WTC11 (cell line): ENCODE measurements around the gene ADARB2. TPM values are rescaled to one million over a fixed set of nuclear protein-coding genes. Genes with fewer than 3 reads are reported as not detected.

ENCODE experiments used
- ATAC-seq: fragments of 200-7000 bp; cut with Tn5 transposase; 2 replicates; pipeline ENCODE4 v1.10.0; 2021; ENCODE audit warnings: mild to moderate bottlenecking, moderate library complexity
- CTCF ChIA-PET: fragments of 300-600 bp; sonication (Branson Sonifier 250); formaldehyde crosslinking; loops from one replicate; lab custom pipeline; 2021; ENCODE audit warnings: antibody characterized with exemption; lab: Charles Lee
- POLR2A ChIA-PET: fragments of 350-600 bp; sonication (Branson Sonifier 250); formaldehyde crosslinking; loops from one replicate; lab custom pipeline; 2021; ENCODE audit warnings: antibody characterized with exemption; lab: Charles Lee
- DNase-seq: peaks from one replicate; pipeline ENCODE4 v3.0.0; 2021; ENCODE audit warnings: low spot score
- H3K27ac Mint-ChIP-seq: 2 replicates; pipeline ENCODE4 v1.8.0; 2021; ENCODE audit warnings: mixed read lengths
- H3K27me3 Mint-ChIP-seq: 2 replicates; pipeline ENCODE4 v1.8.0; 2021; ENCODE audit warnings: low read depth, mild to moderate bottlenecking, moderate library complexity, mixed read lengths
- H3K36me3 Mint-ChIP-seq: 2 replicates; pipeline ENCODE4 v1.8.0; 2021; ENCODE audit warnings: mixed read lengths
- H3K4me1 Mint-ChIP-seq: 2 replicates; pipeline ENCODE4 v1.8.0; 2022; ENCODE audit warnings: mixed read lengths
- H3K4me3 Mint-ChIP-seq: 2 replicates; pipeline ENCODE4 v1.8.0; 2021; ENCODE audit warnings: mild to moderate bottlenecking, moderate library complexity, mixed read lengths
- H3K9me3 Mint-ChIP-seq: 2 replicates; pipeline ENCODE4 v1.8.0; 2021; ENCODE audit warnings: mixed read lengths
- AR ChIP-seq: fragments of 250-450 bp; sonication (Bioruptor Pico); IDR thresholded peaks from 2 replicates; pipeline ENCODE4 v1.9.0; 2021; ENCODE audit warnings: mild to moderate bottlenecking
- CBFB ChIP-seq: sonication (generic); formaldehyde crosslinking; IDR thresholded peaks from 2 replicates; pipeline ENCODE4 v1.8.1; 2022; ENCODE audit warnings: mild to moderate bottlenecking, low read depth, missing genetic modification reagents
- CREB1 ChIP-seq: sonication (generic); formaldehyde crosslinking; IDR thresholded peaks from 2 replicates; pipeline ENCODE4 v1.8.0; 2023; ENCODE audit warnings: mild to moderate bottlenecking, missing genetic modification reagents
- CTCF ChIP-seq: fragments of 200-600 bp; IDR thresholded peaks from 2 replicates; pipeline ENCODE4 v1.8.0; 2022; ENCODE audit warnings: antibody characterized with exemption
- FOXJ3 ChIP-seq: sonication (generic); formaldehyde crosslinking; IDR thresholded peaks from 2 replicates; pipeline ENCODE4 v1.9.0; 2021; ENCODE audit warnings: missing genetic modification reagents, mild to moderate bottlenecking, borderline replicate concordance
- FOXP4 ChIP-seq: sonication (generic); formaldehyde crosslinking; IDR thresholded peaks from 2 replicates; pipeline ENCODE4 v1.8.0; 2022; ENCODE audit warnings: mild to moderate bottlenecking, missing genetic modification reagents
- NR2C2 ChIP-seq: sonication (generic); formaldehyde crosslinking; IDR thresholded peaks from 2 replicates; pipeline ENCODE4 v1.8.0; 2022; ENCODE audit warnings: mild to moderate bottlenecking, missing genetic modification reagents
- NR3C1 ChIP-seq: sonication (generic); formaldehyde crosslinking; conservative IDR thresholded peaks from 2 replicates; pipeline ENCODE4 v1.8.1; 2023; ENCODE audit warnings: low read depth, mild to moderate bottlenecking, missing genetic modification reagents
- PRDM15 ChIP-seq: sonication (generic); formaldehyde crosslinking; IDR thresholded peaks from 2 replicates; pipeline ENCODE4 v1.8.0; 2022; ENCODE audit warnings: missing genetic modification reagents
- RELA ChIP-seq: sonication (generic); formaldehyde crosslinking; IDR thresholded peaks from 2 replicates; pipeline ENCODE4 v1.8.1; 2022; ENCODE audit warnings: missing genetic modification reagents, mild to moderate bottlenecking, borderline replicate concordance
- SOX15 ChIP-seq: fragments of 250-450 bp; sonication (Bioruptor Pico); IDR thresholded peaks from 2 replicates; pipeline ENCODE4 v1.9.0; 2021; ENCODE audit warnings: mild to moderate bottlenecking
- USF2 ChIP-seq: sonication (generic); formaldehyde crosslinking; IDR thresholded peaks from 2 replicates; pipeline ENCODE4 v1.8.1; 2023; ENCODE audit warnings: mild to moderate bottlenecking, missing genetic modification reagents, moderate library complexity
- ZBTB21 ChIP-seq: sonication (generic); formaldehyde crosslinking; IDR thresholded peaks from 2 replicates; pipeline ENCODE4 v1.8.1; 2023; ENCODE audit warnings: mild to moderate bottlenecking, missing genetic modification reagents, borderline replicate concordance
- ZNF138 ChIP-seq: sonication (generic); formaldehyde crosslinking; conservative IDR thresholded peaks from 2 replicates; pipeline ENCODE4 v1.8.1; 2022; ENCODE audit warnings: mild to moderate bottlenecking, moderate library complexity, missing genetic modification reagents
- ZNF263 ChIP-seq: sonication (generic); formaldehyde crosslinking; IDR thresholded peaks from 2 replicates; pipeline ENCODE4 v1.8.1; 2022; ENCODE audit warnings: low read depth, mild to moderate bottlenecking, moderate library complexity, missing genetic modification reagents
- ZNF396 ChIP-seq: fragments of 250-450 bp; sonication (Bioruptor Pico); IDR thresholded peaks from 2 replicates; pipeline ENCODE4 v1.8.0; 2021; ENCODE audit warnings: mild to moderate bottlenecking, moderate library complexity, borderline replicate concordance
- ZNF512 ChIP-seq: sonication (generic); formaldehyde crosslinking; IDR thresholded peaks from 2 replicates; pipeline ENCODE4 v1.8.1; 2022; ENCODE audit warnings: missing genetic modification reagents, borderline replicate concordance
- ZNF671 ChIP-seq: fragments of 250-450 bp; sonication (Bioruptor Pico); IDR thresholded peaks from 2 replicates; pipeline ENCODE4 v1.8.0; 2021; ENCODE audit warnings: mild to moderate bottlenecking
- total RNA-seq: library from RNA; stranded (reverse); gene quantifications from 3 replicates; pipeline ENCODE4 v1.2.3, GENCODE V29; 2021

ADARB2 gene
- total RNA-seq, 1 experiment from 2014 or later: 3.7 TPM

- Mint-ChIP-seq H3K27me3 (peaks cover 3% of the 10 kb centered on the region; the same call in 1 of the 2 replicates), H3K4me1 (no peaks in the 10 kb centered on the region)
- TF ChIP-seq CTCF: no peak
- no peak for TF ChIP-seq ZNF671 (CRISPR knock-in tag)
- no peak for TF ChIP-seq NR3C1 (CRISPR knock-in tag)
- no peak for TF ChIP-seq USF2
- TF ChIP-seq AR (CRISPR knock-in tag): no peak
- no peak for TF ChIP-seq CREB1
- TF ChIP-seq FOXJ3 (CRISPR knock-in tag): no peak
- no peak for TF ChIP-seq ZNF138 (CRISPR knock-in tag)
- no peak for TF ChIP-seq ZNF263 (CRISPR knock-in tag)
- TF ChIP-seq ZNF512: no peak
- TF ChIP-seq, all 79 proteins: peak for 0
- CTCF ChIA-PET: interaction anchor here (1.3 kb wide), 1 partner anchor 13 kb away, joined by 3 read pairs; no protein-coding TSS in a partner anchor
- no peaks in the 10 kb centered on the region for H3K9me3 Mint-ChIP-seq
- ATAC-seq: no peak; the same call in 1 of the 2 replicates
- DNase-seq: no peak
- H3K27ac Mint-ChIP-seq: no peak overlapping the region
- POLR2A ChIA-PET: no interaction called here
- H3K36me3 Mint-ChIP-seq: no peaks in the 10 kb centered on the region
- no peak overlapping the region for H3K4me3 Mint-ChIP-seq
Measured at GRCh38 chr10:1567742-1568495, 169.4 kb downstream of the ADARB2 start.

GRCh38 chr10:1567152-1567551 lies 170.2 kb downstream of the ADARB2 start:
- Mint-ChIP-seq H3K36me3 (no peaks in the 10 kb centered on the region), H3K9me3 (no peaks in the 10 kb centered on the region), H3K4me1 (no peaks in the 10 kb centered on the region), H3K27ac (no peak overlapping the region), H3K4me3 (no peak overlapping the region), H3K27me3 (peaks cover 3% of the 10 kb centered on the region; the same call in 1 of the 2 replicates)
- DNase-seq (no peak), ATAC-seq (no peak)
- ChIA-PET CTCF (interaction anchor here (1.3 kb wide), 1 partner anchor 14 kb away, joined by 3 read pairs; no protein-coding TSS in a partner anchor), POLR2A (no interaction called here)
- TF ChIP-seq CBFB (CRISPR knock-in tag) (no peak), NR2C2 (CRISPR knock-in tag) (no peak), PRDM15 (no peak), SOX15 (CRISPR knock-in tag) (no peak), ZNF263 (CRISPR knock-in tag) (no peak), ZNF396 (CRISPR knock-in tag) (no peak), RELA (no peak), ZBTB21 (no peak), FOXP4 (CRISPR knock-in tag) (no peak)
